Endothelial cell of umbilical vein (primary cell): ENCODE data around the gene BCL7C.

Experiments
- EZH2 ChIP-seq: IDR thresholded peaks from 2 replicates; pipeline ENCODE4 v1.6.1; 2012; ENCODE audit warnings: borderline replicate concordance, low read depth, mild to moderate bottlenecking, moderate library complexity, low read length, inconsistent platforms; ENCODE audit not compliant: severe bottlenecking
- FOS ChIP-seq: IDR thresholded peaks from 2 replicates; pipeline ENCODE4 v1.6.1; 2011; ENCODE audit warnings: mild to moderate bottlenecking, low read length, moderate library complexity, borderline replicate concordance; ENCODE audit not compliant: insufficient read depth
- GATA2 ChIP-seq: IDR thresholded peaks from 2 replicates; pipeline ENCODE4 v1.7.0; 2011; ENCODE audit warnings: low read depth, mild to moderate bottlenecking, moderate library complexity, mixed read lengths, low read length; ENCODE audit not compliant: insufficient read length, insufficient read depth
- JUN ChIP-seq: IDR thresholded peaks from 2 replicates; pipeline ENCODE4 v1.6.1; 2011; ENCODE audit warnings: borderline replicate concordance, low read depth; ENCODE audit not compliant: insufficient read length, insufficient read depth
- MYC ChIP-seq: IDR thresholded peaks from one replicate; pipeline ENCODE4 v1.6.1; 2011; ENCODE audit warnings: mild to moderate bottlenecking, low read depth, low read length
- POLR2A ChIP-seq: IDR thresholded peaks from 2 replicates; pipeline ENCODE4 v1.6.1; 2012; ENCODE audit warnings: low read depth, mild to moderate bottlenecking, control low read depth, low read length
- POLR2AphosphoS5 ChIP-seq: IDR thresholded peaks from 2 replicates; pipeline ENCODE4 v1.6.1; 2012; ENCODE audit warnings: low read depth, mild to moderate bottlenecking, control low read depth, low read length, moderate library complexity; ENCODE audit not compliant: insufficient read depth
- TF ChIP-seq, protein P1 (sequence below), 2 donors: IDR thresholded peaks; 1 replicate in 1 of 2; 2 replicates in 1 of 2; pipeline ENCODE4 v1.5.1; 2011; ENCODE audit warnings: low read length in 2 of 2, mild to moderate bottlenecking in 2 of 2, moderate library complexity in 2 of 2, control low read depth in 1 of 2, inconsistent platforms in 1 of 2, low read depth in 1 of 2; ENCODE audit not compliant: insufficient read depth in 1 of 2; ENCODE audit errors: extremely low read depth in 1 of 2
- TF ChIP-seq, protein P2 (sequence below): IDR thresholded peaks from 2 replicates; pipeline ENCODE4 v1.6.1; 2011; ENCODE audit not compliant: insufficient read depth, insufficient read length

DNA sequence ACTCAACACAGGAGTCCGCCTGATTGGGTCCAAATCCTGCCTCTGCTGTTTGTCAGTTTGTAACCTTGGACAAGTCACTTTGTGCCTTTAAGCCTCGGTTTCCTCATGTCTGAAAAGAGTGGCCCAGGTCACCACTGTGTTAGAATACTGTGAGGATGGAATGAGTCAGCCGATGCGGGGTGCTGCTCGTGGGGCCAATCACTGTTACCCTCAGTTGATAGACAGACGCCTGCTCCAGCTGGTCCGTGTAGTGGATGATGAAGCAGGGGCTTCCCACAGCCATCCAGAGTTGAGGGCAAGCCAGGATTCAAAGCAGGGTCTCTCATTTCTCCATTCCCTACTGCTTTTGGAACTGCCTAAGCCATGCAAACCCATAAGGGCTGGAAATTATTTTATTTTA is 35.3 kb upstream of the BCL7C start:
- TF ChIP-seq, protein P1, sequence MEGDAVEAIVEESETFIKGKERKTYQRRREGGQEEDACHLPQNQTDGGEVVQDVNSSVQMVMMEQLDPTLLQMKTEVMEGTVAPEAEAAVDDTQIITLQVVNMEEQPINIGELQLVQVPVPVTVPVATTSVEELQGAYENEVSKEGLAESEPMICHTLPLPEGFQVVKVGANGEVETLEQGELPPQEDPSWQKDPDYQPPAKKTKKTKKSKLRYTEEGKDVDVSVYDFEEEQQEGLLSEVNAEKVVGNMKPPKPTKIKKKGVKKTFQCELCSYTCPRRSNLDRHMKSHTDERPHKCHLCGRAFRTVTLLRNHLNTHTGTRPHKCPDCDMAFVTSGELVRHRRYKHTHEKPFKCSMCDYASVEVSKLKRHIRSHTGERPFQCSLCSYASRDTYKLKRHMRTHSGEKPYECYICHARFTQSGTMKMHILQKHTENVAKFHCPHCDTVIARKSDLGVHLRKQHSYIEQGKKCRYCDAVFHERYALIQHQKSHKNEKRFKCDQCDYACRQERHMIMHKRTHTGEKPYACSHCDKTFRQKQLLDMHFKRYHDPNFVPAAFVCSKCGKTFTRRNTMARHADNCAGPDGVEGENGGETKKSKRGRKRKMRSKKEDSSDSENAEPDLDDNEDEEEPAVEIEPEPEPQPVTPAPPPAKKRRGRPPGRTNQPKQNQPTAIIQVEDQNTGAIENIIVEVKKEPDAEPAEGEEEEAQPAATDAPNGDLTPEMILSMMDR (IDR thresholded peaks at IDR 0.05; ENCODE audit: extremely low read depth in 1 of 2, insufficient read depth in 1 of 2, low read depth in 1 of 2, low read length in 2 of 2): no peak
- TF ChIP-seq, protein P2, sequence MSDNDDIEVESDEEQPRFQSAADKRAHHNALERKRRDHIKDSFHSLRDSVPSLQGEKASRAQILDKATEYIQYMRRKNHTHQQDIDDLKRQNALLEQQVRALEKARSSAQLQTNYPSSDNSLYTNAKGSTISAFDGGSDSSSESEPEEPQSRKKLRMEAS: no peak
- TF ChIP-seq POLR2A: no peak
- TF ChIP-seq EZH2: no peak
- no peak for TF ChIP-seq MYC
- TF ChIP-seq POLR2AphosphoS5: no peak
- TF ChIP-seq JUN: no peak
- TF ChIP-seq GATA2: no peak
- TF ChIP-seq FOS: no peak
